Choroid plexus epithelial cell (primary cell): Measurements from ENCODE around the gene PCNA.

ENCODE experiments used
- DNase-seq: peaks from one replicate; pipeline ENCODE4 v3.0.0-alpha.2; 2010; ENCODE audit warnings: low read depth
- H3K4me3 ChIP-seq: 2 replicates; pipeline ENCODE4 v1.5.1; 2011; ENCODE audit warnings: low read depth, mild to moderate bottlenecking, control low read depth, low read length, moderate library complexity
- CTCF ChIP-seq: conservative IDR thresholded peaks from 2 replicates; pipeline ENCODE4 v1.5.1; 2011; ENCODE audit warnings: low read depth, mild to moderate bottlenecking, control low read depth, inconsistent platforms, low read length, moderate library complexity

Gene PCNA

DNA sequence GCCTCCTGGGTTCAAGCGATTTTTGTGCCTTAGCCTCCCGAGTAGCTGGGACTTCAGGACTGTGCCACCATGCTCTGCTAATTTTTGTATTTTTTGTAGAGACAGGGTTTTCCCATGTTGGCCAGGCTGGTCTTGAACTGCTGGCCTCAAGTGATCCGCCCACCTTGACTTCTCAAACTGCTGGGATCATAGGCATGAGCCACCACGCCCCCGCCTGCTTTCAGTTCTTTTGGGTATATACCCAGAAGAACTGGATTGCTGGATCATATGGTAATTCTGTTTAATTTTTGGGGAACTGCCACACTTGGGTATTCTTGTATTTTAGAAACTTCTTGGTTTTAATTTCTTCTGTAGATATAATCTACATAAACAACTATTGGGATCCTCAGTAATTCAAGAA is 24.1 kb upstream of the PCNA start:
- DNase-seq, result no peak
- TF ChIP-seq CTCF, result no peak
- no peak overlapping the region for H3K4me3 ChIP-seq

GRCh38 chr20:5141615-5142014 is 21.9 kb upstream of the PCNA start:
- no peak for DNase-seq
- TF ChIP-seq CTCF, result no peak
- H3K4me3 ChIP-seq, result no peak overlapping the region

DNA sequence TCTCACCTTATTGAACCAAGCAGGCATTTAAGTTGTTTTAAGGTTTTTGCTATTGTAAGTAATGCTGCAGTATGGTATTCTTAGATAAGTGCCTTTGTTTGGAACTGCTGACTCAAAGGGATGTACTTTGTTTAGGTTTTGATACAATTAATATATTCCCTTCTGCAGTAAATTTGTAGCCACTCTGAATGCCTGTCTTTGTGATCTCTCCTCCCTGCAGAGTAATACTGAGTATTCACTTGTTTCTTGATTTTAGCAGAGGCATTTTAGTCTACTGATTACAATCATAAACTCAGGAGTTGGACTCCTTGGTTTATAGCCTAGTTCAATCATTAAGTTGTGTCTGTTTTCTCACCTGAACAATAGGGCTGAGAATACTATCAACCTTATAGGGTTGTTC is 20.4 kb upstream of the PCNA start:
- no peak for TF ChIP-seq CTCF
- no peak overlapping the region for H3K4me3 ChIP-seq
- DNase-seq, result no peak

GRCh38 chr20:5136096-5136495 is 16.3 kb upstream of the PCNA start:
- TF ChIP-seq CTCF, result no peak
- no peak for DNase-seq
- no peak overlapping the region for H3K4me3 ChIP-seq

GRCh38 chr20:5135363-5136012 is 15.7 kb upstream of the PCNA start:
- TF ChIP-seq CTCF, result no peak
- DNase-seq, result no peak
- no peak overlapping the region for H3K4me3 ChIP-seq

GRCh38 chr20:5133998-5134397 is 14.2 kb upstream of the PCNA start:
- no peak for TF ChIP-seq CTCF
- no peak overlapping the region for H3K4me3 ChIP-seq
- no peak for DNase-seq

- no peak for TF ChIP-seq CTCF
- no peak overlapping the region for H3K4me3 ChIP-seq
- DNase-seq, result no peak
These were observed 11.7 kb upstream of the PCNA start for GRCh38 chr20:5131502-5131901.
